GM20431 (cell line): ENCODE measurements around the gene OTOP1.
"Not testable (repeated sequence)": the region's sequence is repeated elsewhere in the genome, so short reads cannot be mapped to it uniquely, and the experiment has no call there.

Source experiments
- in situ Hi-C: fragments of 300-500 bp; cut with MseI, MboI; formaldehyde crosslinking; loops from one replicate; pipeline ENCODE4 v1.15.0; 2020; ENCODE audit warnings: low sequenced_read_pairs; ENCODE audit not compliant: unreplicated experiment

Gene OTOP1, protein sequence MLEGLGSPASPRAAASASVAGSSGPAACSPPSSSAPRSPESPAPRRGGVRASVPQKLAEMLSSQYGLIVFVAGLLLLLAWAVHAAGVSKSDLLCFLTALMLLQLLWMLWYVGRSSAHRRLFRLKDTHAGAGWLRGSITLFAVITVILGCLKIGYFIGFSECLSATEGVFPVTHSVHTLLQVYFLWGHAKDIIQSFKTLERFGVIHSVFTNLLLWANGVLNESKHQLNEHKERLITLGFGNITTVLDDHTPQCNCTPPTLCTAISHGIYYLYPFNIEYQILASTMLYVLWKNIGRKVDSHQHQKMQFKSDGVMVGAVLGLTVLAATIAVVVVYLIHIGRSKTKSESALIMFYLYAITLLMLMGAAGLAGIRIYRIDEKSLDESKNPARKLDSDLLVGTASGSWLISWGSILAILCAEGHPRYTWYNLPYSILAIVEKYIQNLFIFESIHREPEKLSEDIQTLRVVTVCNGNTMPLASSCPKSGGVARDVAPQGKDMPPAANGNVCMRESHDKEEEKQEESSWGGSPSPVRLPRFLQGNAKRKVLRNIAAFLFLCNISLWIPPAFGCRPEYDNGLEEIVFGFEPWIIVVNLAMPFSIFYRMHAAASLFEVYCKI

DNA sequence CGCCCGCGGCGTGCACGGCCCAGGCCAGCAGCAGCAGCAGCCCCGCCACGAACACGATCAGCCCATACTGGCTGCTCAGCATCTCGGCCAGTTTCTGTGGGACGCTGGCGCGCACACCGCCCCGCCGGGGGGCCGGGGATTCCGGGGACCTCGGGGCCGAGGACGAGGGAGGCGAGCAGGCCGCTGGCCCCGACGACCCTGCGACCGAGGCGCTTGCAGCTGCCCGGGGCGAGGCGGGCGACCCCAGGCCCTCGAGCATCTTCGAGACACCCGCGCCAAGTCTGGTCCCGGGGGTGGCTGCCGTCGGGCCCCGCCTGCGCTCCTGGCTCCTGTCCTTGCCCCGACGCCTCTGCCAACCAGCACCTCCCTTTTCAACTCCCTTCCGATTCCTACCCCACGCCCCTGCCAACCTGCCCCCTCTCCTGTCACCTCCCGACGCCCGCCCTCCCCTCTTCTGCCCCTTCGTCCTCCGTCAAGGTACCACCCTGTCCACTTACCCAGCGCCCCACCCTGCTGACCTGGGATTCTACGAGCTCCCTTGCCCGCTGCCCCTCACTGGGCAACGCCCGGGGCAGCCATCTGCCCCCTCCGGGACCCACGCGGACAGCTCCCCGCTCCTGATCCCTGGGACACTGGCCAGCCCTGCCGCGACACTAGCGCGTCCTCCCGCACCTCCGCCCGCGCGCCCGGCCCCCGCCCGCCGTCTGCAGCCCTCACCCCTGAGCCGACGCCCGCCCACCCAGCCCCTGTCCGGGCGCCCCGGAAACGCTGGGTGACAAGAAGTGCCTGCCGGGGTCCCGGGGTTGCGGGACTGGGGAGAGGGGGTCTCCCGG is at the start of gene OTOP1:
Gene OTOP1 (minus strand): TSS at position 324 of the 833 bp plus-strand sequence. CDS start 65 bp downstream, at position 259.
- in situ Hi-C loops: no loop called here

DNA sequence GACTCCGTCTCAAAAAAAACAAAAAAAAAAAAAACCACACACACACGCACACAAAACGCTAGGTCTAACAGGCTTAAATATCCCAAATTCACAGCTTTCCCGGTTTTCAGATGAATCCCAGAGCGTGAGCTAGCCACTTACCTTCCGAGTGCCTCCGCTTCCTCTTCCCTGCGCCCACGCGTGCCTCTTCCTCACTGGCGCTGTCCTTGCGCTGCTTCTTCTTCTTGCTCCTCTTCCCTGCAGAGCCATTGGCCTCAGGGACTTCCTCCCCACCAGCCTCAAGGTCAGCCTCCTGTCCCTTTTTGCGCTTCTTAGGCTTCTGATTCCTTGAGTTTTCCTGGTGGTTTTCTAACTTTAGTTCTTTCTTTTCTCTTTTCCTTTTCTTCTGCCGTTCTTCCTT is 47.5 kb upstream of the OTOP1 start:
- in situ Hi-C loops: no loop called here

DNA sequence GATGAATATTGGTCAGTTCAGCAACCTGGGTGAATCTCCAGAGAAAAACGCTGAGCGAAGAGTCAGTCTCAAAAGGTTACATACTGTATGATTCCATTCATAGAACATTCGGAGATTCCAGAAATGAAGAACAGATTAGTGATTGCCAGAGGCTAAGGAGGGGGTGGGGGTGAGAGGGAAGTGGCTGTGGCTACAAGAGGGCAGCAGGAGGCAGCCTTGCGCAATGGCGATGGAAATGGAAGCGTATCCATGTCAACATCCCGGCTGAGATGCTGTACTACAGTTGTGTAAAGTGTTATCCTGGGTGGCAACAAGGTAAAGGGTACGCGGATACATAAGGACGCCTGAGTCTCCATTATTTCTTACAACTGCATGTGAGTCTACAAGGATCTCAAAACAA is 45.2 kb upstream of the OTOP1 start:
- in situ Hi-C loops: no loop called here

DNA sequence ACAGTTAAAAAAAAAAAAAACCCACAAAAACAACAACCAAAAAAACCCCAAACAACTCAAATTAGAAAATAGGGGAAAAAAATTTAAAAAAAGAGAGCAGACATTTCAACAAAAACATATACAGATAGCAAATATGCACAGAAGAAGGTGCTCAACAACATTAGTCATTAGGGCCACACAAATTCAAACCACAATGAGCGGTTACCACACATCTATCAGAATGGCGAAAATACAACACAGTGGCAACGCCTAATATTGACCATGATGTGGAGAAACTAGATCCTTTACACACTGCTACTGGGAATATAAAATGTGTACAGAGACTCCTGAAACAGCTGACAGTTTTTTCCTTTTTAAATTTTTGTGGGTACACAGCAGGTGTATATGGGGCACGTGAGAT is 43.8 kb upstream of the OTOP1 start:
- in situ Hi-C loops: no loop called here

DNA sequence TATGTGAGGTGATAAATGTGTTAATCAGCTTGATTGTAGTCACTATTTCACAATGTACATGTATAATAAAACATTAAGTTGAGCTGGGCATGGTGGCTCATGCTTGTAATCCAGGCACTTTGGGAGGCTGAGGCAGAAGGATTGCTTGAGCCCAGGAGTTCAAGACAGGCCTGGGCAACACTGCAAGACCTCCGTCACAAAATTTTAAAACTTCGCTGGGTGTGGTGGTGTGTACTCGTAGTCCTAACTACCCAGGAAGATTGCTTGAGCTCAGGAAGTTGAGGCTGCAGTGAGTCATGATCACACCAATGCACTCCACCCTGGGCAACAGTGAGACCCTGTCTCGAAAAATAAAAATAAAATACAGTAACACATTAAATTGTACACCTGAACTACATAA is 43.1 kb upstream of the OTOP1 start:
- in situ Hi-C loops: loop anchor here (10.0 kb wide), 1 partner anchor 55 kb away; no protein-coding TSS in a partner anchor

DNA sequence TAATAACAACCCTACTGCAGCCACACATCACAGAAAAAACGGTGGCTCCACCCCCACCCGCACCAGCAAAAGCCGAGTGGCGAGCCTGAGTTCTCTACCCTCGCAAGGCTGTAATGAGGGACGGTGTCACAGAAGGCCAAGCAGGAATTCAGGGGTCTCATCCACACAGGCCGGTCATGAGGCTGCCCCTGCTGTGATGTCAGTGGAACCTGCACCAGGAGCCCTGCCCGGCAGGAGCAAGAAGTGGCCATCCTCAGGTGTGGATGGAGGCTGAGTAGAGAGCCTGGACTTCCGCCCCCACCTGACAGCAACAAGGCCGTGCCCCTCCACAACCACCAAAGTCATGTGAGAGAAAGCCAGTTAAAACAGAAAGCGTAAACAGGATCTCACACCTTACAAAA is 42.6 kb upstream of the OTOP1 start:
- in situ Hi-C loops: loop anchor here (10.0 kb wide), 1 partner anchor 55 kb away; no protein-coding TSS in a partner anchor

DNA sequence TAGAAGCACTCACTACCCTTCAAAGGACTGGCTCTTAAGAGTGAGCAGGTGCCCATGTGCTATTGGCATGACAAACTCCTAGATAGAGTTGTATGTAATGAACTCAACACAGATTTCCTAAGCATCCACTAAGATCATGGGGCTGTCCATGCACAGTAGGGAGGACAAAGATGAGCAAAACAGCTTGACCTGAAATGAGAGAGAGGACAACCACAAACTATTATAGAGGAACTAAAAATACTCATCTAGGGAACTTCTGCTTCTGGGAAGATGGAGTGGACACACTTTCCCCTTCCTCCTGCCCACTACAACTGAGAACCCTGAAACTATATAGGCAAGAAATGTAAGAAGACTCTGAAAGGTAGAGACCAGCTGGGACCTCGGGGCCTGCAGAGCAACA is 42.0 kb upstream of the OTOP1 start:
- in situ Hi-C loops: loop anchor here (10.0 kb wide), 1 partner anchor 56 kb away; no protein-coding TSS in a partner anchor

DNA sequence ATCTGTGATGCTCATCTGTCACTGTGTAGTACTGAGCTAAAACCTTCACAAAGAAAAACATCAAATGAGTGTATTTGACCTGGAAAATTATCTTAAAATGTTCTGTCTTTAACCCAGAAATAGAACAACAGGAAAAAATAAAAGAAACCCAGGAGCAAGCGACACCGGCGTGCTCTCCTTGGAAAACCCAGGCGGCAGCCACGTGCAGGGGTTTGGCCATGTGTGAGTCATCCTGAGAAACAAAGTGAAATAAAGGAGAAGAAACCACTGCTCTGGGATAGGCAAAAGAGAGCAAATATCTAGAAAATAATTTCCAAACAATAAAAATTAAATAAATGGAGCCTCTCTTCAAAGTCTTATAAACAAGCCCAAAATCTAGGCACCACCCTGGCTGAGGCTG is 41.3 kb upstream of the OTOP1 start:
- in situ Hi-C loops: loop anchor here (10.0 kb wide), 1 partner anchor 57 kb away; no protein-coding TSS in a partner anchor

DNA sequence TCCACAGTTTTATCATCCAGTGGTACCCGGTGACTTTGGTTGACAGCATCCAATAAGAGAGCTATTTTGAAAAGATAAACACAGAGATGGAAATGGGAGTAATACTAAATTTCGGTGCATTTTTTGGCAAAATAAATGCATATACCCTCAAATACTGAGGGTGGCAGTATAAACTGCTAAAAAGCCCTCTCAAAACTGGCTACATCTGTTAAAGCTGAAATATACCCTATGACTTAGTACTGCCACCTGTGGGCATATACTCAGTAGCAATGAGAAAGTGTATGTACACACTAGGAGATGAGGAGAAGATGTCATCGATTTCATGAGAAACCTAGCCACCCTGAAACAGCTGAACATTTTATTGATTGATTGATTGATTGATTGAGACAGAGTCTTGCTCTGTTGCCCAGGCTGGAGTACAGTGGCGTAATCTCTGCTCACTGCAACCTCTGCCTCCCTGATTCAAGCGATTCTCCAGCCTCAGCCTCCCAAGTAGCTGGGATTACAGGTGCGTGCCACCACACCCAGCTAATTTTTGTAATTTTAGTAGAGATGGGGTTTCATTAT is 33.5 kb upstream of the OTOP1 start:
- in situ Hi-C loops: loop anchor here (10.0 kb wide), 1 partner anchor 65 kb away; no protein-coding TSS in a partner anchor

DNA sequence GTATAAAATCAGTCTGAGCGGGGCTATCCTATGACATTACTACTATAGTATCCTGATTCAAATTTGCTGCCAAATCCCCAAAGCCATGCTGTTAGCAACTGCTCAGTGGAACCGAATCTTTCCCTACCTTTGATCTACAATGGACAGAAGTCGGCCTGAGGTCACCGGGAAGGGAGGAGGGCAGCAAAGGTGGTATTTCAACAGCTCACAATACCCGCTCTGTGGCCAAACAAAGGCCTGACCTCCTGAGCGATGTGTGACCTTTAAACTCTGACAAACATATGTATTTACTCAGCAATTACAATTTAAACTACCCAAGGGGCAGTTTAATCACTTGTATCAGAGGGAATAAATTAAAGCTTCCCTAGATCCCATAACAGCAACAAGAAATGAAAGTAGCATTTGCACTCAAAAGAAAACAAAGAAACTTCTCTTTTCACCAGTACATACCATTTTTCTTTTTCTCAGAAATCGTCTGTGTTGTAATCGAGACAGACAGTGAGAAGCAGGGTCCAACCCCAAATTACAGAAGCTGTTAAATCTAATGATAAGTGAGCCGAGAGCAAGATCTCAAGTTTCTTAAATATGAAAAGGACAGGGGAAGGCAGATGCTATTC is 32.9 kb upstream of the OTOP1 start:
- in situ Hi-C loops: loop anchor here (10.0 kb wide), 1 partner anchor 65 kb away; no protein-coding TSS in a partner anchor

DNA sequence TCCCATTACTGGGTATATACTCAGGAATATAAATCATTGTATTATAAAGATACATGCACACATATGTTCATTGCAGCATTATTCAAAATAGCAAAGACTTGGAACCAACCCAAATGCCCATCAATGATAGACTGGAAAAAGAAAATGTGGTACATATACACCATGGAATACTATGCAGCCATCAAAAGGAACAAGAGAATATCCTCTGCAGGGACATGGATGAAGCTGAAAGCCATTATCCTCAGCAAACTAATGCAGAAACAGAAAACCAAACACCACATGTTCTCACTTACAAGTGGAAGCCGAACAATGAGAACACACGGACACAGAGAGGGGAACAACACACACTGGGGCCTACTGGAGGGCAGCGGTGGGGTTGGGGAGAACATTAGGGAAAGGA is 31.0 kb upstream of the OTOP1 start:
- in situ Hi-C loops: not testable (repeated sequence)

DNA sequence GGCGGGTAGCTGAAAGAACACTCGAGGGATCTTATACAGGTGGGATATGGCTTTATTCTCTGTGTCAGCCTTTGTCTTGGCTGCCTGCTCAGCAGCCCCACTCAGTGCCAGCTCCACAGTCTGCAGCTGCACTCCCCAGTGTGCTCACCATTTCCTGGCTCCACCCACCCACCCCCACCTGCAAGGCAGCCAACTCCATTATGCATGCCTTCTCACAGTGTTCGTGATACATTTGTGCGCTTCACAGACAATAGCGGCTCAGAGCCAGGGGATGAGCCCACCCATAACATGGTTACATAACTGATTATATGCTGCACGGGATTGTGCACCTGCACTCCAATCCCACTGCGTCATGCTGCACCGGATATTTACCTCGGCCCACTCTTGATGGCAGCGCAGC is 30.1 kb upstream of the OTOP1 start:
- in situ Hi-C loops: no loop called here

DNA sequence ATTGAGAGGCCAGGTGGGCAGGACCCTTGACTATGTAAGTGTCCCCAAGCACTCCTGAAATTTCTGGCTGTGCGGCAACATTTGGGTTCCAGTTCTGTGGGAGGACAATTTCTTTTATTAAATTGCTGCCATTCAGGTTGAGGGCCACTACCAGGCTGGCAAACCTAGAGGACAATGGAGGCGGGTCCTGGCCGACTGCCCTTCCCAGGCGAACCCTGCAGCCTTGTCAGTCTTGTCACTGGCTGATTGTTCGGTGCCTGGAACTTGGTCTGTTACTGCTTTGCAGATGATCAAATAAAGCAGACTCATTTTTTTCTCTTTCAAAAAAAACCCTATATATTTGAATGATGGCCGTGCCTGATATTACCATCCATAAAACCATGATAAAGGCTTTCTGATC is 27.9 kb upstream of the OTOP1 start:
- in situ Hi-C loops: no loop called here

DNA sequence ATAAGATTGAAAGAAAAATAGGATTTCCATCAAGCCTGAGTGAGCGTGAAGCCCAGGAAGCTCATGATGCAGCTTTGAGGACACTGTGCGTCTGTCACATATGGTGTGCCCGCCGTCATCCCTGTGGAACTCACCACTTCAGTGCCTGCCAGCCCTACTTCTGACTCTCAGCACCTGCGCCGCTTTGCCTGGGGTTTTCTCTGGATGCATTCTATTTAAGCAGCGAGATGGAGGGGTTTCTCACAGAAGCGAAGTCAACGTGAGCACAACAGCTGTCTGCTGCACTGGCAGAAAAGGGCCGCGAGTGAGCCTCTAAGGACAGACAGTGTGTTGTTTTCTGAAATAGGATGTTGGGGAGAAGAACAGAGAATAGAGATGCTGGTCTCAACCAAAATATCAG is 27.5 kb upstream of the OTOP1 start:
- in situ Hi-C loops: no loop called here

DNA sequence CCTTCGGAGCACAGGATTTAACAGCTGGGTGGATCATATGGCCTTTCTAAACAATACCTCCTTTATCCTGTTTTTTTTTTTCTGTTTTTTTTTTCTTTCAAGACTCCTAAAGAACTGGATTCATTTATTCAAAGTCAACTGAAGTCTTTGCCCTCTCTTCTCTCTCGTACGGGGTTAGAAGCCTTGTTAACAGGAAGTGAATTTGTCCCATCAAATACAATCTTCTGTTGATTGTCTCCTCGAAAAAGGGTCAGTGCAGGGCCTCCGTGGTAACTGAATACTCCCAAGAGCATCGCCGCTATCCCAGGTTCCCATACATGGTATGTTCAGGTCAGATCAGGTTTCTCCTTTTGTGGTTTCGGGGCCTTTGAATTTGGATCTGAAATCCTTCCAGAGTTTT is 23.1 kb upstream of the OTOP1 start:
- in situ Hi-C loops: no loop called here

DNA sequence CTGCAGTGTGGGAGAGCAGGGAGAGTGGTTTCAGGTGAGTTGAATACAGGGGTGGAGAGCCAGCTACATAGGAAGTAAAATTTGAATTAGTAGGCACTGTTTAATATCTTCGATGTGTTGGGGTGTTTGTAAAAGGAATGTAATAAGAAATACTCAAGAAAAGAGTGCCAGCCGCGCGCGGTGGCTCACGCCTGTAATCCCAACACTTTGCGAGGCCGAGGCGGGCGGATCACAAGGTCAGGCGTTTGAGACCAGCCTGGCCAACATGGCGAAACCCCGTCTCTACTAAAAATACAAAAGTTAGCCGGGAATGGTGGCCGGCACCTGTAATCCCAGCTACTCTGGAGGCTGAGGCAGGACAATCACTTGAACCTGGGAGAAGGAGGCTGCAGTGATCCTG is 22.6 kb upstream of the OTOP1 start:
- in situ Hi-C loops: not testable (repeated sequence)

DNA sequence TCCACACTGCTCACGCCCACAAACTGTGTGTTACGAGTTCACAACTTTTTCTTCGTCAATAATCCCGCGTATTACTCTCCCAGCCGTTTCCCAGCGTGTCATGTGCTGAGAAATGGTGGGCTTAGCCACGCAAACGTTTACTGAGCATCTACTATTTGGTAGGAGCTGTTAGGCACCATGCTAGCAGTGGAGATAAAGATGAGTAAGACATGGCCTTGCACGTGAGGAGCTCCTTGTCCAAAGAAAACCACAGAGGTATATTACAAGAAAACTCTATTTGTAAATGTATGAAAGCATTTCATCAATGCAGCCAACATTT is 22.1 kb upstream of the OTOP1 start:
- in situ Hi-C loops: no loop called here

DNA sequence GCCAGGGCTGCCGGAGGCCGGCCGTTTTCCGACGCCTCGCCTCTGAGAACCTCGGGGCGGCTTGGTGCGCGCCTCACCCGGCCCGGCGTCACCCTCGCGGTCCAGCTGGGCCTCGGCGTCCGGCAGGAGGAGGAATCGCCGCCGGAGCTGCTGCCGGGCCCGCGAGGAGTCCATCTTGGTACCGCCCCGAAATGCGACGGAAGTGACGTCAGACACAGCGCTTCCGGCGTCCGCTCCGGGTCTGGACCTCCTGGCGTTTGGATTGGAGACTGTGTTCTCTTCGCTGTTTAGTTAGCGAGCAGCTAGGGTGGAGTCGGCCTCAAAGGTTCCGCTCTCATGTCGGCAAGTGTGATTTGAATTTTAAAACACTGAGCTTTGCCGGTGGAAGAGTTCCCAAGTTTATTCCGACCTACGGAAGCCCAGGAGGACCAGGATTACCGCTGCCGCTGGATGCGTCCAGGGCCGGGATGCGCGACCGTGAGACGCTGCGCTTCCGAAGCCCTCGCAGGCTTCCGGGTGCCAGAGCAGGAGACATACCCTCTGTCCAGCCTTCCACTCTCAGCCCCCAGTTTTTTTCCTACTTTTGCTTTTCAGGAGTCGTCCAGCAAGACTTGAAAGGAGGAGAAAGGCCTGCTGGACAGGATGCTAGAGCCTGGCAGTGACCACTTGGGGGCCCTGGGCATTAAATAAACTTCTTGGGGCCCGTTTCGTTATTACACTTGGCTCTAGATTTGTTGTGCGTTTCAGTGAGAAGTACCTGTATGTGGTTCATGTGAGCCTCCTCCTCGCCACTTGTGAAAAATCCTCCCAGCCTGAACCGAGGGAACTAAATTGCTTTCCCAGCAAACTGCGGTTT is 21.5 kb upstream of the OTOP1 start, which contains the start of gene TMEM128:
Gene TMEM128 (minus strand): TSS at position 195 of the 856 bp plus-strand sequence. CDS start 21 bp downstream, at position 174.
- in situ Hi-C loops: no loop called here

DNA sequence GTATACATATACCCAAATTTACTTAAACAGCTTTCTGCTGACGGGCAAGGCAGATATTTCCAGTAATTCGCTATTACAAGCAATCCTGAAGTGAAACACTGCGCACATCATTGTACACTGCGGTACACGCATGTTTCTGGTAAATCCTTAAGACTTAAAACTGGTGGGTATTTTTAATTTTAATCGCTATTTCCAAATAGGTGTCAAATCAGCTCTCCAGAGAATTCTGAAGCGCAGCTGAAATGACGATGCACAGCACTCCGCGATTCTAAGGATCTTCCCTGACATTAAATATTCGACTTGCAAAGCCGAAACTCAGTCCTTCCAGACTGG is 20.9 kb upstream of the OTOP1 start:
- in situ Hi-C loops: no loop called here
